Activated CD4-positive, alpha-beta T cell treated with anti-CD3 and anti-CD28 coated beads, Interleukin-2, Interleukin-6, amounts not matched to agents 100 ng/mL and 50 ng/mL, durations not matched to agents 16 hours and 8 hours (primary cell): ENCODE results near the gene LIX1L.

Experiments
- DNase-seq: peaks from one replicate; pipeline ENCODE4 v3.0.0-alpha.2; 2020

Gene LIX1L

DNA sequence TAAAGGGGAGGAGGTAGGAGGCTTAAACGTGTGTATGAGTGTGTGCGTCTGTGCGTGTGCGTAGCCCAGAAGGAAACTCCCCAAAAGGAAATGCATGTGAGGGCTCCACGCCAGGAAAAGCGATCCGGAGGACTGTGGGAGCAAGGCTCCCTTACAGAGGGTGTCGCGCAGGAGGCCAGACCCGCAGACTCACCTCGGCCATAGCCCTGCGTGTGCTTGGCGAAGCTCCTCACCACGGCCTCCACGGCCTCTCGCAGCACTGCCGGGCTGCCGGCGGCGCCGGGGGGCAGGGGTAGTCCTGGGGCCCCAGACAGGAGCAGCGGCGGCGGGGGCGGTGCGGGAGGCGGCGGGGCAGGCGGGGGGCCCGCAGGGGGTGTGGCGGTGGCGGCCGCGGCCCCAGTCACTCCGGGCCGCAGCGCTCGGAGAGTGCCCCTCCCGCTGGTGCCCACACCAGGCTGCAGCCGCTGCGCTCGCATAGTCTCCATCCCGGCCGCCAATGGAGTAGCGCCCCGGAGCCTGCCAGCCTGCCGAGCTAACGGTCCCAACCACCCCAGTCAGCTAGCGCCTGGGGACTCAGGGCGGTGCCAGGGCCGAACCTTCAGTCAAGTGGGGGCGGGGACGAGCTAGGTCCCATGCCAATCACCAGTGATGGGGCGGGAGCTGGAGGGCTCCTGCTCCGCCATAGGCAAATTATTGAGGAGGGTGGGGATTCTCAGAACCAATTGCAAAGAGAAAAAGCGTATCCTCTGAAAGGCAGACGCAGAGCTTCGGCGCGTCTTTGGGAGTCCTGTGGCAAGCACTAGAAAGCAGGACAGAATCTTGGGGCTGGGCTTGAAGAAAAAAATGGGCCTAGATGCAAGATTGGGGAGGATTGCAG, at the start of gene LIX1L:
TSS of gene LIX1L (minus strand) at position 575 of the 877 bp plus-strand sequence. CDS start at position 485, 90 bp downstream.
- DNase-seq, result peak; percentile 98

- DNase-seq, result no peak
Observed at GRCh38 chr1:146001709-146002108, 43.9 kb upstream of the LIX1L start.

DNA sequence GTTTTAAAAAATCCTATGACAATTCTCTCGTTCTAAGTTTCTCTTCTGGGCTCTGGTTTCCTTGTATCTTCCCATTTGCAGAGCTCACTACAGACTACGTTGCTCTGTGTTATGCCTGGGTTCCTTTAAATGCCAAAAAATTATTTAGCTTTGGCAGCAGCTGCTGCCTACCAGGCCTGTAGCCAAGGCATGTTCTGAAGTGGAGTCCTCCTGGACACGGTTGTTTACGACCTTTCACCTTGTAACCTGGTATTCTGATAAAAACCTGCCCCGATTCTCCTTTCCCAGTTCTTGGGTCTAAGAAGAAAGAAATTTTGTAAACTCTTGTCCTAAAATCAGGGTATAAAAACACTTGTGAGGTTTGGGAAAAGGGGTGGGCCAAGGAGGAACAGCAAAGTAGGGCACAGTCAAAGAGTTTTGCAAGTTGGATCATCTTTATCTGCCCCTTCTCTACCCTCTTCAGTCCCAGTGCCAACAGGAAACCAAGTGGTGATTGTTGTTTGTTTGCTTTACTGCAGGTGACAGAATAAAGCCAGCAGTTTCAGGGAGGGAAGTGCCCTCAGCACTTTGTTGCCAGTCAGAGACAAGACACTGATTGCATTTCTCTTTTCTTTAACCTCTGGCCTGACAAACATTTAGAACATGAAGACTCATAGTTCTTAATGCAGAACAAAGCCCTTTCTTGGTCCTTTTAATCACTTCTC, 41.7 kb upstream of the LIX1L start:
- peak; percentile 39 for DNase-seq

DNA sequence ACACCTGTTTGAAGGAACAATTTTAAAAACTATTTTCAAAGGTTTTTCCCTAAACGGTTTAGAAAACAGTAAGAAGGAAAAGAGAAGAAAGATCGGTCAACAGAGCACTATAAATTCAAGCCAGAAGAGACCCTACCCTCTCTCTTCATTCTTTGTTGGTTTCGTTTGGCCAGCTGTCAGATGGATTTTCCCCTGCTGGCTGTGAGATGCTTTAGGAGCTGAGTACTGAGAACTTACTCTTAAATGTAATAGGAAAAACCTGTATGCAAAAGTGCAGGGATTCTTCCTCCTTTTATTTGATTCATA, 39.9 kb upstream of the LIX1L start:
- no peak for DNase-seq

GRCh38 chr1:145997016-145997717, 39.4 kb upstream of the LIX1L start:
- DNase-seq, result peak; percentile 67

- DNase-seq, result peak; percentile 97
Observed at GRCh38 chr1:145996433-145997015, 38.7 kb upstream of the LIX1L start, which contains the start of gene TXNIP. TXNIP (minus strand) TSS chr1:145996579; CDS start chr1:145996266, 313 bp downstream.

DNA sequence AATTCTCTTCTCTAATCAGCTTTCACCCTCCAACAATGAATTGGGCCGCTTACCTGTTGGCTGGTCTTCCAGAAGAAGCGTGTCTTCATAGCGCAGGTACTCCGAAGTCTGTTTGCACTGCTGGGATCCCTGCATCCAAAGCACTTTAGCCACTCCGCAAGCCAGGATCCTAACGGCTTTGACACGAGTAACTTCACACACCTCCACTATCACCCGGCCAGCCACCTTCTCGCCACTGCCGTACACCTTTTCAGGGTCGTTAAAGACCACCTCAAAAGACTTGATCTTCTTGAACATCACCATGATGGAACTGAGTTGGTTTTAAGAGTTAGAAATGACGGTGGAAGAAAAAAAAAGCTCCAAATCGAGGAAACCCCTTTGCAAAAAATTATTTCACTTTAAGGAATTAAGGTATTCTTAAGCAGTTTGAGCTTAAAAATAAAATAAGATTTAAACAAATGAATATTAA, 38.2 kb upstream of the LIX1L start:
- no peak for DNase-seq

- no peak for DNase-seq
Observed at GRCh38 chr1:145995148-145995881, 37.5 kb upstream of the LIX1L start.

DNA sequence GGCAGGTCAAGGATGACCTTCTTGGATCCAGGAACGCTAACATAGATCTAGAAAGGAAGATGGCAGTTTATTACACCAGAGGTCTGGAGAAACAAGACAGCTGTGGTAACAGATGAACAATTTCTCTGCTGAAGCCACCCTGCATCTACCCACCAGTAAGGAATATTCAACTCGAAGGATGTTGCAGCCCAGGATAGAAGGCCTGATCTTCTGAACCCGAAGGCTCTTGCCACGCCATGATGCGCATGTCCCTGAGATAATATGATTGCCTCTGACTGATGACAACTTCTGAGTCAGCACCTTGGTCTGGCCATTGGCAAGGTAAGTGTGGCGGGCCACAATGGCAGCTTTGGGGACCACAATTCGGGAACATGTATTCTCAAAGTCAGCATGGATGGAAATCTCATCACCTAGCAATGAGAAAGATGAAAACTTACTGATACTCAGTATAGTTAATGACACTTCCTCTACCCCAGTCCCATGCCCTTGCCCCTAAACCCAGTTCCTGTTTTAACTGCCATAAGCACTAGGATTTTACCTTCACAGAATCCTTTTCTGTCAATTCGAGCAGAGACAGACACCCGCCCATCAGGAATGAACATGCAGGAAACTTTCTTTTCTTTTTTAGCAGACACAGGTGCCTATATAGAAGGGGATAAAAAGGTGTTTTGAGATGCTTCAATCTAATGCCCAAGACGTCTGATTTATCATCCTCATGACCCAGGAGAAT, 36.7 kb upstream of the LIX1L start:
- peak; percentile 60 for DNase-seq

DNA sequence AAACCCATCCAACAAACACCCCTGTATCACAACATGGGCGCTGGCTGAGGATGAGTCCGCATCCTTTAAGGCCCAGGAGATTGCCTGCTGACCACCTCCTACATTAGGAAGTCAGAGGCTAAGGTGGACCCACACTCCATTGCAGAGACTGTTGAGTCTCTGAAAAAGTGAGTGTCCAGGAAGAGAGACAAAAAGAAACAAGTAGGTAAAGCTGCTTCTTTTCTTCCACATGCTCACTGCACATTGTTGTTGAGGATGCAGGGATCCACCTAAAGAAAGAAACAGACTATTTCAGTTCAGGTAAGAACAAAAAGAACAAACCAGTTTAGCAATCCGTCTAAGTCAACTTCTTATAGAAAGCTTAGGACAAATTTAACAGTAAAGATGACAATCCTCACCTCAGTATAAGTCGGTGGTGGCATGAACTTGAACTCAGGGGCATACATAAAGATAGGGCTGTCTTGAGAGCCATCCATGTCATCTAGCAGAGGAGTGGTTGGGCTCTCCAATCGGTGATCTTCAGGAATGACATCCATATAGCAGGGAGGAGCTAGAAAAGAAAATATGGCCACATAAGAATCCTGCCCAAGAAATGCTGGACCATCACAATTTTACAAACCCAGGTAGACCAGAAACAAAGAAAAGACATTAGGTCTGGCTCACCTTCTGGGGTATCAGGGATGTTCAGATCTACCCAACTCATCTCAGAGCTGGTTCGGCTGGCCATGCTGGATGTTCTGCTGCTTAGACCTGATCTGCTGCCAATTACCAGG, 36.0 kb upstream of the LIX1L start:
- DNase-seq, result no peak

DNA sequence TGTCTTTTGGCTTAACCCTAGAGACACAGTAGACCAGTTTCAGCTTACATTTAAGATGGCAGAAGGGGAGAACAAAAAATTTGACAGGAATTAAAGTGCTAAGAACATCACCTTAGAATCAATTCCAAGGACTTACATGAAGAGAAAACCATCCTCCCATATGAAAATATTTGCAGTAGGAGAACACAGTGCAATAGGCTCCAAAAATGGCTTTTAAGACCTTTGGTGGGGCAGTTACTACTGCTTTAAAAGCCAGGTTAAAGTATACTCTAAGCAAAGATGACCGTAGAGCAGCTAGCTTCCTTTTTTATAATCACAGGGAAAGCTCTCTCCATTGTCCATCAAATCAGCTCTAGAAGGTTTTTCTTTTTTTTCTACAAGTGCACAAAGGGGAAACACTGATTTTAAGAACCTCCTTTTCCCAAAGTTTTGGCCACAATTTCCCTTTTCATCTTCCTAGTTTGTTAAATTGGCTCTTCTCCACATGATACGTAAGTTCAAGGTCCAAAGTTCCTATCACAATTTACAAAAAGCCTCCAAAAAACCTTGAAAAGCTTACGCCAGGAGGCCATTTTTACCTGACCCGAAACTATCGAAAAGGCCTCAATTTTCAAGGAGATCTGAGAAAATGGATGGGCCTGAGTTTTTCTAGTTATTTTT, 35.3 kb upstream of the LIX1L start:
- DNase-seq, result no peak

- DNase-seq, result no peak
Observed at GRCh38 chr1:145992502-145992936, 34.7 kb upstream of the LIX1L start.

GRCh38 chr1:145991735-145992412, 34.1 kb upstream of the LIX1L start:
- DNase-seq, result no peak

DNA sequence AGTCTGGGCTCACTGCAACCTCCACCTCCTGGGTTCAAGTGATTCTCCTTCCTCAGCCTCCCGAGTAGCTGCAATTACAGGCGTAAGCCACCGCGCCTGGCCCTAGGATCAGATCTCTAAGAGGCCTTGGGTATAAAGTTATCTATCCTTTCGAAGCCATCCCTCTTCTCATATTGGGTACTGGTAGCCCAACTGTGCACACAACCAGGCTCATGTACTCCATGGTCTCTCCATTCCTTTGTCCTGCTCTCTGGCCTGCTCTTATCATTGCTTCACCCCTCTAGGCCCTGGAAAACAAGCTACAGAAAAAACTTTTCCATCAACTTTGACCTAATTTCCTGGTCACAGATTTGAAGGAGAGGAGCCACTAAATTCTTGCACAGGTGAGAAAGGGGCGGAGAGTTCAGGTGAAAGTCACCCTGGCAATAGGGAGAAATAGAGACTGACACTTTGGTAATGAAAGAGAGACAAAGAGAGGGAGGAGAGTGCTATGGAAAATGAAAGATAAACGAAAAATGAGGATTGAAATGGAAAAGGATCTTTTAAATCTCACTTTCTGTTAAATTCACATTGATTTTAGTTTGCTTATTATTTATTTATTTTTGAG, 32.5 kb upstream of the LIX1L start:
- no peak for DNase-seq

GRCh38 chr1:145988773-145989172, 31.0 kb upstream of the LIX1L start:
- no peak for DNase-seq

- DNase-seq, result no peak
Observed at GRCh38 chr1:145987926-145988325, 30.1 kb upstream of the LIX1L start.

DNA sequence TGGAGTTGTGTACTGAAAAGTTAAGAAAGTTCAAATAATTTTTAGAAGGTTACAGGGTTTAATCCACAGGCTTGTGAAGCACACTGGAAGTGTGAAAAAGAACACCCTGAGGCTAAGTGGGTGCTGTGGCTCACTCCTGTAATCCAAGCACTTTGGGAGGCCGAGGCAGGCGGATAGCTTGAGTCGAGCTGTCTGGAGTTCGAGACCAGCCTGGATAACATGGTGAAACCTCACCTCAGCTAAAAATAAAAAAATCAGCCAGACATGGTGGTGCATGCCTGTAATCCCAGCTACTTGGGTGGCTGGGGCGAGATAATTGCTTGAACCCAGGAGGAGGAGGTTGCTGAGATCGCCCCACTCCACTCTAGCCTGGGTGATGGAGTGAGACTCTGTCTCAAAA, 28.7 kb upstream of the LIX1L start:
- no peak for DNase-seq

DNA sequence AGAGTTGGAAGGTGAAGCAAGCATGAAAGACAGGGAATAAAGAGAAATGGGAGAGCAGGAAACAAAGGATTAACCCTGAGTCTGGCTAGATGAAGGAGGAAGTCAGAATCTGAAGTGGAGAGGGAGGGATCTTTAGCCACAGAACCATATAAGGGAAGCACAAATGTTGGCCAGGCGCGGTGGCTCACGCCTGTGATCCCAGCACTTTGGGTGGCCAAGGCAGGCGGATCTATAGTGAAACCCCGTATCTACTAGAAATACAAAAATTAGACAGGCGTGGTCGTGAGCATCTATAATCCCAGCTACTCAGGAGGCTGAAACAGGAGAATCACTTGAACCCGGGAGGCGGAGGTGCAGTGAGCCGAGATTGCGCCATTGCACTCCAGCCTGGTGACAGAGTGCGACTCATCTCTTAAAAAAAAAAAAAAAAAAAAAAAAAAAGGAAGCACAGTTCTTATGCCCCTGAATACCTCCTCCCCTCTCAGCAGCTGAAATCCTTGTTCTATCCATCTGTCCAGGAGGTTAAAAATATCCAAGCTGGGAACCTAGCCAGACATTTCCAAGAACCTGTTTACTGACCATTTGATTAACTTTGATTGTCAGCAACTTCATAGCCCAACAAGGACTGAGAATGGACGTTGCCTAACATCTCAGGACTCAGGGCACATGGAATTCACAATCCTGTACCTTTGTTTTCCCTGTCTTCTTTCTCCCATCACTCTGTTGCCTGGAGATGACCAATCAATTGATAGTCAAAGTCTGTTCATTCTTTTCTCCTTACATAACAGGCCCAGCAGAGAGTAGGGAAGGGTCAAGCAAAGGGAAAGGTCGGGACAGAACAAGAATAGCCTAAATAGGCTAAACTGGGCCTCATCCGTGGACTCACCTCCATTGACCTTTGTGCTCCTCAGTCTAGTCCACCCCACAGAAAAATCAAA, 28.0 kb upstream of the LIX1L start:
- DNase-seq, result no peak
